ENCODE results near the gene CDC42SE2. TPM values are rescaled to one million over a fixed set of nuclear protein-coding genes. Genes with fewer than 3 reads are reported as not detected.
A peak's percentile ranks its signal among the peaks of the same experiment; 100 is the strongest.
"Not testable (repeated sequence)": the region's sequence is repeated elsewhere in the genome, so short reads cannot be mapped to it uniquely, and the experiment has no call there.

The CDC42SE2 gene
- total RNA-seq, 1 donor from 2014 or later: 27.7 TPM

- H3K36me3 ChIP-seq (ENCODE audit: control insufficient read depth in 3 of 3, insufficient read depth in 3 of 3, low read length in 3 of 3): no peaks in the 10 kb centered on the region
- H3K9ac ChIP-seq (ENCODE audit: low read depth in 1 of 3, low read length in 3 of 3): no peak overlapping the region
- no peak overlapping the region for H3K4me3 ChIP-seq (ENCODE audit: low read length in 3 of 3)
- no peaks in the 10 kb centered on the region for H3K4me1 ChIP-seq (ENCODE audit: control insufficient read depth in 3 of 3, insufficient read depth in 3 of 3, low read length in 3 of 3)
- H3K9me3 ChIP-seq (ENCODE audit: control insufficient read depth in 3 of 3, low read length in 3 of 3): no peaks in the 10 kb centered on the region
- H3K27ac ChIP-seq (ENCODE audit: low read depth, low read length): no peak overlapping the region
- H3K27me3 ChIP-seq (ENCODE audit: control insufficient read depth in 3 of 3, insufficient read depth in 3 of 3, low read length in 3 of 3): no peaks in the 10 kb centered on the region
These were observed 17.3 kb upstream of the CDC42SE2 start for GRCh38 chr5:131246504-131246903.

- Histone ChIP-seq H3K27me3 (ENCODE audit: control insufficient read depth in 3 of 3, insufficient read depth in 3 of 3, low read length in 3 of 3) (no peaks in the 10 kb centered on the region), H3K27ac (ENCODE audit: low read depth, low read length) (no peak overlapping the region), H3K4me3 (ENCODE audit: low read length in 3 of 3) (no peak overlapping the region), H3K36me3 (ENCODE audit: control insufficient read depth in 3 of 3, insufficient read depth in 3 of 3, low read length in 3 of 3) (no peaks in the 10 kb centered on the region), H3K9me3 (ENCODE audit: control insufficient read depth in 3 of 3, low read length in 3 of 3) (no peaks in the 10 kb centered on the region), H3K9ac (ENCODE audit: low read depth in 1 of 3, low read length in 3 of 3) (no peak overlapping the region), H3K4me1 (ENCODE audit: control insufficient read depth in 3 of 3, insufficient read depth in 3 of 3, low read length in 3 of 3) (no peaks in the 10 kb centered on the region)
These were observed 12.9 kb upstream of the CDC42SE2 start for GRCh38 chr5:131250751-131251475.

- Histone ChIP-seq H3K9me3 (ENCODE audit: control insufficient read depth in 3 of 3, low read length in 3 of 3) (peaks cover 0 to 2% (median 0%) of the 10 kb centered on the region in 3 donors), H3K27ac (ENCODE audit: low read depth, low read length) (peak overlapping the region; percentile 12), H3K4me1 (ENCODE audit: control insufficient read depth in 3 of 3, insufficient read depth in 3 of 3, low read length in 3 of 3) (no peaks in the 10 kb centered on the region), H3K9ac (ENCODE audit: low read depth in 1 of 3, low read length in 3 of 3) (no peak overlapping the region), H3K27me3 (ENCODE audit: control insufficient read depth in 3 of 3, insufficient read depth in 3 of 3, low read length in 3 of 3) (no peaks in the 10 kb centered on the region), H3K4me3 (ENCODE audit: low read length in 3 of 3) (no peak overlapping the region), H3K36me3 (ENCODE audit: control insufficient read depth in 3 of 3, insufficient read depth in 3 of 3, low read length in 3 of 3) (no peaks in the 10 kb centered on the region)
These were observed 11.1 kb upstream of the CDC42SE2 start for GRCh38 chr5:131252824-131253171.

- H3K9ac ChIP-seq (ENCODE audit: low read depth in 1 of 3, low read length in 3 of 3); H3K4me3 ChIP-seq (ENCODE audit: low read length in 3 of 3); H3K27me3 ChIP-seq (ENCODE audit: control insufficient read depth in 3 of 3, insufficient read depth in 3 of 3, low read length in 3 of 3); H3K4me1 ChIP-seq (ENCODE audit: control insufficient read depth in 3 of 3, insufficient read depth in 3 of 3, low read length in 3 of 3); H3K36me3 ChIP-seq (ENCODE audit: control insufficient read depth in 3 of 3, insufficient read depth in 3 of 3, low read length in 3 of 3); H3K9me3 ChIP-seq (ENCODE audit: control insufficient read depth in 3 of 3, low read length in 3 of 3); H3K27ac ChIP-seq (ENCODE audit: low read depth, low read length): not testable (repeated sequence)
These were observed 9.8 kb upstream of the CDC42SE2 start for GRCh38 chr5:131254025-131254424.

- peaks cover 0 to 3% (median 2%) of the 10 kb centered on the region in 3 donors for H3K9me3 ChIP-seq (ENCODE audit: control insufficient read depth in 3 of 3, low read length in 3 of 3)
- H3K4me1 ChIP-seq (ENCODE audit: control insufficient read depth in 3 of 3, insufficient read depth in 3 of 3, low read length in 3 of 3): no peaks in the 10 kb centered on the region
- H3K27ac ChIP-seq (ENCODE audit: low read depth, low read length): no peak overlapping the region
- H3K4me3 ChIP-seq (ENCODE audit: low read length in 3 of 3): no peak overlapping the region
- no peak overlapping the region for H3K9ac ChIP-seq (ENCODE audit: low read depth in 1 of 3, low read length in 3 of 3)
- H3K36me3 ChIP-seq (ENCODE audit: control insufficient read depth in 3 of 3, insufficient read depth in 3 of 3, low read length in 3 of 3): no peaks in the 10 kb centered on the region
- H3K27me3 ChIP-seq (ENCODE audit: control insufficient read depth in 3 of 3, insufficient read depth in 3 of 3, low read length in 3 of 3): no peaks in the 10 kb centered on the region
These were observed 9.1 kb upstream of the CDC42SE2 start for GRCh38 chr5:131254741-131255140.

- no peaks in the 10 kb centered on the region for H3K4me1 ChIP-seq (ENCODE audit: control insufficient read depth in 3 of 3, insufficient read depth in 3 of 3, low read length in 3 of 3)
- no peak overlapping the region for H3K4me3 ChIP-seq (ENCODE audit: low read length in 3 of 3)
- H3K27ac ChIP-seq (ENCODE audit: low read depth, low read length): peak overlapping the region; percentile 33
- no peaks in the 10 kb centered on the region for H3K36me3 ChIP-seq (ENCODE audit: control insufficient read depth in 3 of 3, insufficient read depth in 3 of 3, low read length in 3 of 3)
- peaks cover 0 to 3% (median 2%) of the 10 kb centered on the region in 3 donors for H3K9me3 ChIP-seq (ENCODE audit: control insufficient read depth in 3 of 3, low read length in 3 of 3)
- no peak overlapping the region for H3K9ac ChIP-seq (ENCODE audit: low read depth in 1 of 3, low read length in 3 of 3)
- H3K27me3 ChIP-seq (ENCODE audit: control insufficient read depth in 3 of 3, insufficient read depth in 3 of 3, low read length in 3 of 3): no peaks in the 10 kb centered on the region
These were observed 7.4 kb upstream of the CDC42SE2 start for GRCh38 chr5:131256507-131256823.

- no peaks in the 10 kb centered on the region for H3K36me3 ChIP-seq (ENCODE audit: control insufficient read depth in 3 of 3, insufficient read depth in 3 of 3, low read length in 3 of 3)
- no peak overlapping the region for H3K27ac ChIP-seq (ENCODE audit: low read depth, low read length)
- H3K4me3 ChIP-seq (ENCODE audit: low read length in 3 of 3): no peak overlapping the region
- H3K27me3 ChIP-seq (ENCODE audit: control insufficient read depth in 3 of 3, insufficient read depth in 3 of 3, low read length in 3 of 3): no peaks in the 10 kb centered on the region
- H3K4me1 ChIP-seq (ENCODE audit: control insufficient read depth in 3 of 3, insufficient read depth in 3 of 3, low read length in 3 of 3): peaks cover 0 to 5% (median 0%) of the 10 kb centered on the region in 3 donors
- H3K9me3 ChIP-seq (ENCODE audit: control insufficient read depth in 3 of 3, low read length in 3 of 3): peaks cover 0 to 3% (median 2%) of the 10 kb centered on the region in 3 donors
- no peak overlapping the region for H3K9ac ChIP-seq (ENCODE audit: low read depth in 1 of 3, low read length in 3 of 3)
These were observed 5.1 kb upstream of the CDC42SE2 start for GRCh38 chr5:131258733-131259132.

- Histone ChIP-seq H3K9ac (ENCODE audit: low read depth in 1 of 3, low read length in 3 of 3) (no peak overlapping the region), H3K27me3 (ENCODE audit: control insufficient read depth in 3 of 3, insufficient read depth in 3 of 3, low read length in 3 of 3) (no peaks in the 10 kb centered on the region), H3K4me3 (ENCODE audit: low read length in 3 of 3) (no peak overlapping the region), H3K4me1 (ENCODE audit: control insufficient read depth in 3 of 3, insufficient read depth in 3 of 3, low read length in 3 of 3) (peaks cover 0 to 5% (median 0%) of the 10 kb centered on the region in 3 donors), H3K27ac (ENCODE audit: low read depth, low read length) (no peak overlapping the region), H3K9me3 (ENCODE audit: control insufficient read depth in 3 of 3, low read length in 3 of 3) (peaks cover 0 to 3% (median 2%) of the 10 kb centered on the region in 3 donors), H3K36me3 (ENCODE audit: control insufficient read depth in 3 of 3, insufficient read depth in 3 of 3, low read length in 3 of 3) (no peaks in the 10 kb centered on the region)
These were observed 4.5 kb upstream of the CDC42SE2 start for GRCh38 chr5:131259326-131259725.

GRCh38 chr5:131260895-131261294, 3.0 kb upstream of the CDC42SE2 start:
- Histone ChIP-seq H3K27me3 (ENCODE audit: control insufficient read depth in 3 of 3, insufficient read depth in 3 of 3, low read length in 3 of 3) (no peaks in the 10 kb centered on the region), H3K9ac (ENCODE audit: low read depth in 1 of 3, low read length in 3 of 3) (no peak overlapping the region), H3K27ac (ENCODE audit: low read depth, low read length) (no peak overlapping the region), H3K36me3 (ENCODE audit: control insufficient read depth in 3 of 3, insufficient read depth in 3 of 3, low read length in 3 of 3) (no peaks in the 10 kb centered on the region), H3K4me3 (ENCODE audit: low read length in 3 of 3) (no peak overlapping the region), H3K4me1 (ENCODE audit: control insufficient read depth in 3 of 3, insufficient read depth in 3 of 3, low read length in 3 of 3) (peaks cover 2 to 5% (median 5%) of the 10 kb centered on the region in 3 donors), H3K9me3 (ENCODE audit: control insufficient read depth in 3 of 3, low read length in 3 of 3) (peaks cover 0 to 3% (median 2%) of the 10 kb centered on the region in 3 donors)

GRCh38 chr5:131261483-131261882, 2.4 kb upstream of the CDC42SE2 start:
- H3K27me3 ChIP-seq (ENCODE audit: control insufficient read depth in 3 of 3, insufficient read depth in 3 of 3, low read length in 3 of 3): no peaks in the 10 kb centered on the region
- no peaks in the 10 kb centered on the region for H3K36me3 ChIP-seq (ENCODE audit: control insufficient read depth in 3 of 3, insufficient read depth in 3 of 3, low read length in 3 of 3)
- H3K27ac ChIP-seq (ENCODE audit: low read depth, low read length): no peak overlapping the region
- peaks cover 0 to 3% (median 2%) of the 10 kb centered on the region in 3 donors for H3K9me3 ChIP-seq (ENCODE audit: control insufficient read depth in 3 of 3, low read length in 3 of 3)
- H3K9ac ChIP-seq (ENCODE audit: low read depth in 1 of 3, low read length in 3 of 3): no peak overlapping the region
- H3K4me3 ChIP-seq (ENCODE audit: low read length in 3 of 3): no peak overlapping the region
- peaks cover 2 to 5% (median 5%) of the 10 kb centered on the region in 3 donors for H3K4me1 ChIP-seq (ENCODE audit: control insufficient read depth in 3 of 3, insufficient read depth in 3 of 3, low read length in 3 of 3)

Data from skeletal muscle tissue (tissue), 4 donors.